Right lobe of liver (tissue), 4 donors: ENCODE measurements around the gene SERPINA3.

ENCODE experiments used
- CTCF ChIP-seq, 4 donors: fragments of 200-600 bp in 3 of 4; fragments of 450-650 bp in 1 of 4; IDR thresholded peaks; one replicate each; pipeline versions ENCODE4 v1.5.1 to v1.8.0; 2016 to 2022; ENCODE audit warnings: antibody characterized with exemption in 4 of 4, mild to moderate bottlenecking in 2 of 4
- POLR2A ChIP-seq: fragments of 450-650 bp; IDR thresholded peaks from one replicate; pipeline ENCODE4 v1.6.1; 2017; ENCODE audit warnings: antibody characterized with exemption, mild to moderate bottlenecking
- donor health status: DM: no; HTN: no; CAD: no.
- donor health status: DM: no; HTN: no; CAD: no.
- donor health status: DM: no; HTN: yes; CAD: no.

- TF ChIP-seq POLR2A (no peak), CTCF (IDR thresholded peaks at IDR 0.05) (no peak)
Observed at GRCh38 chr14:94591871-94592270, 20.3 kb upstream of the SERPINA3 start.
